Natural killer cell (primary cell): ENCODE data around the gene PLK5. TPM values are rescaled to one million over a fixed set of nuclear protein-coding genes. Genes with fewer than 3 reads are reported as not detected.

Experiments used
- ATAC-seq, 3 donors: fragments of 150-1000 bp in 2 of 3; fragments of 200-7000 bp in 1 of 3; cut with Tn5 transposase; 1 replicate in 1 of 3; 2 replicates in 2 of 3; pipeline ENCODE4 v1.10.0; 2021; ENCODE audit warnings: mild to moderate bottlenecking in 2 of 3, moderate library complexity in 2 of 3
- DNase-seq, 2 donors: peaks; one replicate each; pipeline versions ENCODE4 v3.0.0 to v3.0.0-alpha.2; 2013 to 2021; ENCODE audit warnings: mixed read lengths in 1 of 2
- H3K27ac ChIP-seq: one replicate; pipeline ENCODE4 v1.5.1; 2013; ENCODE audit warnings: mild to moderate bottlenecking, low read length
- H3K27me3 ChIP-seq: one replicate; pipeline ENCODE4 v1.6.1; 2013; ENCODE audit warnings: low read length; ENCODE audit not compliant: control insufficient read depth, insufficient read depth
- H3K36me3 ChIP-seq: one replicate; pipeline ENCODE4 v1.6.1; 2013; ENCODE audit warnings: low read length; ENCODE audit not compliant: control insufficient read depth, insufficient read depth
- H3K4me1 ChIP-seq: one replicate; pipeline ENCODE4 v1.6.1; 2013; ENCODE audit warnings: low read length; ENCODE audit not compliant: control insufficient read depth, insufficient read depth
- H3K4me3 ChIP-seq: one replicate; pipeline ENCODE4 v1.5.1; 2013; ENCODE audit warnings: low read length
- H3K9me3 ChIP-seq: one replicate; pipeline ENCODE4 v1.6.1; 2013; ENCODE audit warnings: low read length; ENCODE audit not compliant: control insufficient read depth, insufficient read depth
- H3K27ac Mint-ChIP-seq, 2 donors: one replicate each; pipeline ENCODE4 v1.8.0; 2022; ENCODE audit warnings: mild to moderate bottlenecking in 2 of 2, mixed read lengths in 2 of 2, moderate library complexity in 1 of 2
- H3K27me3 Mint-ChIP-seq, 2 donors: one replicate each; pipeline ENCODE4 v1.8.0; 2022; ENCODE audit warnings: low read depth in 2 of 2, mixed read lengths in 2 of 2
- H3K36me3 Mint-ChIP-seq: one replicate; pipeline ENCODE4 v1.8.0; 2022; ENCODE audit warnings: mixed read lengths
- H3K4me1 Mint-ChIP-seq, 2 donors: one replicate each; pipeline ENCODE4 v1.8.0; 2022; ENCODE audit warnings: mixed read lengths in 2 of 2
- H3K4me3 Mint-ChIP-seq: one replicate; pipeline ENCODE4 v1.8.0; 2022; ENCODE audit warnings: mild to moderate bottlenecking, moderate library complexity, mixed read lengths
- H3K9me3 Mint-ChIP-seq, 2 donors: one replicate each; pipeline ENCODE4 v1.8.0; 2022; ENCODE audit warnings: mixed read lengths in 2 of 2
- CTCF ChIP-seq: fragments of 200-600 bp; IDR thresholded peaks from one replicate; pipeline ENCODE4 v1.8.0; 2022; ENCODE audit warnings: antibody characterized with exemption
- WGBS: methylation state at CpG from one replicate; pipeline ENCODE4 v1.1.7; 2013; ENCODE audit warnings: missing lambda C conversion rate; ENCODE audit not compliant: insufficient coverage; 5-methylcytosine and 5-hydroxymethylcytosine counted together
- intact Hi-C: fragments of 100-400 bp; cut with micrococcal nuclease; formaldehyde crosslinking; loops from one replicate; pipeline ENCODE4 v1.14.2; 2022
- total RNA-seq, 4 donors: library from RNA; stranded (reverse); fragments of 120-200 nt in 1 of 4; gene quantifications; one replicate each; pipeline versions ENCODE4 v1.2.3 to v1.2.4, GENCODE V29; 2013 to 2022

PLK5 gene
- total RNA-seq, 3 donors from 2014 or later (not counting 1 experiment from before 2014, with no cell fraction given), result not detected

GRCh38 chr19:1478934-1479707 lies 44.8 kb upstream of the PLK5 start, which contains the start of gene C19orf25:
TSS of gene C19orf25 (minus strand) at chr19:1479215. CDS start at chr19:1478903, 312 bp downstream.
- no peak for TF ChIP-seq CTCF
- H3K4me3 ChIP-seq, result peak within 1 kb of the TSS; percentile 86
- WGBS, result under 1% methylated on average over 71 of the region's 71 CpGs
- H3K27me3 ChIP-seq, result no peaks in the 10 kb centered on the region
- DNase-seq, result peak; percentile 89 to 94
- no peaks in the 10 kb centered on the region for H3K9me3 Mint-ChIP-seq
- no peaks in the 10 kb centered on the region for H3K27me3 Mint-ChIP-seq
- no peaks in the 10 kb centered on the region for H3K36me3 Mint-ChIP-seq
- H3K36me3 ChIP-seq, result peaks cover 2% of the 10 kb centered on the region
- H3K4me1 Mint-ChIP-seq, result peaks cover 9 to 25% of the 10 kb centered on the region in 2 donors
- no peaks in the 10 kb centered on the region for H3K9me3 ChIP-seq
- ATAC-seq, result peak; percentile 95 to 97 (median 97)
- intact Hi-C loops, result loop anchor here (1.0 kb wide), 1 partner anchor 11 kb away; the partner anchor contains the start of gene PCSK4
- peak within 1 kb of the TSS; percentile 92 to 97 for H3K27ac Mint-ChIP-seq
- H3K4me1 ChIP-seq, result peaks cover 25% of the 10 kb centered on the region
- H3K4me3 Mint-ChIP-seq, result peak within 1 kb of the TSS; percentile 98
- H3K27ac ChIP-seq, result peak within 1 kb of the TSS; percentile 85

- H3K9me3 Mint-ChIP-seq, result no peaks in the 10 kb centered on the region
- H3K4me3 ChIP-seq, result no peak overlapping the region
- ATAC-seq, result no peak
- peaks cover 9 to 25% of the 10 kb centered on the region in 2 donors for H3K4me1 Mint-ChIP-seq
- 93% methylated on average over 26 of the region's 26 CpGs for WGBS
- no peak for TF ChIP-seq CTCF
- H3K36me3 ChIP-seq, result peaks cover 2% of the 10 kb centered on the region
- H3K9me3 ChIP-seq, result no peaks in the 10 kb centered on the region
- H3K4me1 ChIP-seq, result peaks cover 25% of the 10 kb centered on the region
- H3K27ac Mint-ChIP-seq, result no peak overlapping the region
- no peak for DNase-seq
- H3K27me3 Mint-ChIP-seq, result no peaks in the 10 kb centered on the region
- intact Hi-C loops, result no loop called here
- no peak overlapping the region for H3K27ac ChIP-seq
- no peak overlapping the region for H3K4me3 Mint-ChIP-seq
- H3K36me3 Mint-ChIP-seq, result no peaks in the 10 kb centered on the region
- H3K27me3 ChIP-seq, result no peaks in the 10 kb centered on the region
Measured at GRCh38 chr19:1481224-1481892, 42.5 kb upstream of the PLK5 start.

GRCh38 chr19:1481893-1482360 lies 42.0 kb upstream of the PLK5 start:
- Histone ChIP-seq H3K9me3 (no peaks in the 10 kb centered on the region), H3K4me1 (peaks cover 25% of the 10 kb centered on the region), H3K27me3 (no peaks in the 10 kb centered on the region), H3K36me3 (peaks cover 2% of the 10 kb centered on the region), H3K4me3 (no peak overlapping the region), H3K27ac (no peak overlapping the region)
- H3K9me3 Mint-ChIP-seq, result no peaks in the 10 kb centered on the region
- ATAC-seq (no peak), DNase-seq (no peak)
- H3K4me1 Mint-ChIP-seq, result peaks cover 9 to 25% of the 10 kb centered on the region in 2 donors
- no peaks in the 10 kb centered on the region for H3K36me3 Mint-ChIP-seq
- TF ChIP-seq CTCF, result no peak
- no peak overlapping the region for H3K4me3 Mint-ChIP-seq
- no peaks in the 10 kb centered on the region for H3K27me3 Mint-ChIP-seq
- WGBS, result 86% methylated on average over 36 of the region's 36 CpGs
- H3K27ac Mint-ChIP-seq, result no peak overlapping the region
- intact Hi-C loops, result no loop called here
